IMR-90 (cell line): Measurements from ENCODE around the gene PRELID2. TPM values are rescaled to one million over a fixed set of nuclear protein-coding genes. Genes with fewer than 3 reads are reported as not detected.

Experiments used
- ATAC-seq: fragments of 200-7000 bp; cut with Tn5 transposase; 2 replicates; pipeline ENCODE4 v1.9.1; 2020; ENCODE audit warnings: low read depth, mild to moderate bottlenecking, moderate library complexity
- BruUV-seq: library from RNA; stranded (reverse); fragments of 400-500 nt; replicated peaks from 2 replicates; lab custom pipeline; 2021; lab: Mats Ljungman, UMichigan
- CTCF ChIA-PET: fragments of 300-600 bp; formaldehyde crosslinking; extraction: SDS; loops from one replicate; lab custom pipeline; 2021; ENCODE audit warnings: antibody characterized with exemption; lab: Yijun Ruan, JAX
- POLR2A ChIA-PET: fragments of 300-600 bp; sonication (Branson Sonifier 250); formaldehyde crosslinking; loops from one replicate; lab custom pipeline; 2022; ENCODE audit warnings: antibody characterized with exemption; ENCODE audit not compliant: unreplicated experiment; lab: Charles Lee
- DNase-seq: peaks from one replicate; pipeline ENCODE4 v3.0.0; 2013
- H2AFZ ChIP-seq: replicated peaks from 2 replicates; pipeline ENCODE3; 2013; ENCODE audit warnings: low read length, mild to moderate bottlenecking; ENCODE audit not compliant: poor library complexity
- H2AK5ac ChIP-seq: 2 replicates; pipeline ENCODE4 v1.6.1; 2013; ENCODE audit warnings: low read depth, low read length, inconsistent platforms
- H2AK9ac ChIP-seq: replicated peaks from 2 replicates; pipeline ENCODE3; 2013; ENCODE audit warnings: mild to moderate bottlenecking, low read depth, low read length, moderate library complexity; ENCODE audit not compliant: poor library complexity
- H2BK120ac ChIP-seq: 2 replicates; pipeline ENCODE4 v1.6.1; 2013; ENCODE audit warnings: low read depth, low read length, inconsistent platforms
- H2BK15ac ChIP-seq: 3 replicates; pipeline ENCODE4 v1.6.1; 2013; ENCODE audit warnings: low read depth, low read length, inconsistent platforms
- H2BK20ac ChIP-seq: 2 replicates; pipeline ENCODE4 v1.6.1; 2013; ENCODE audit warnings: low read depth, mild to moderate bottlenecking, inconsistent platforms, low read length, moderate library complexity
- H2BK5ac ChIP-seq: 2 replicates; pipeline ENCODE4 v1.6.1; 2013; ENCODE audit warnings: mild to moderate bottlenecking, low read depth, low read length, inconsistent platforms; ENCODE audit not compliant: poor library complexity, severe bottlenecking
- H3K14ac ChIP-seq: replicated peaks from 2 replicates; pipeline ENCODE4 v1.6.1; 2013; ENCODE audit warnings: low read depth, low read length, inconsistent platforms
- H3K18ac ChIP-seq: 2 replicates; pipeline ENCODE4 v1.6.1; 2013; ENCODE audit warnings: low read depth, low read length, control low read depth
- H3K23ac ChIP-seq: 2 replicates; pipeline ENCODE4 v1.6.1; 2013; ENCODE audit warnings: low read depth, low read length, inconsistent platforms
- H3K27ac ChIP-seq: 2 replicates; pipeline ENCODE4 v1.5.1; 2013; ENCODE audit warnings: mild to moderate bottlenecking, control low read depth, low read length; ENCODE audit not compliant: insufficient read depth
- H3K27me3 ChIP-seq: 2 replicates; pipeline ENCODE4 v1.6.1; 2013; ENCODE audit warnings: low read length; ENCODE audit not compliant: control insufficient read depth, insufficient read depth
- H3K36me3 ChIP-seq: 2 replicates; pipeline ENCODE4 v1.6.1; 2013; ENCODE audit warnings: low read length, mixed read lengths; ENCODE audit not compliant: control insufficient read depth, insufficient read depth
- H3K4ac ChIP-seq: 2 replicates; pipeline ENCODE4 v1.6.1; 2013; ENCODE audit warnings: low read depth, low read length, inconsistent platforms
- H3K4me1 ChIP-seq: 2 replicates; pipeline ENCODE4 v1.6.1; 2013; ENCODE audit warnings: low read length, mixed read lengths; ENCODE audit not compliant: control insufficient read depth, insufficient read depth
- H3K4me2 ChIP-seq: 2 replicates; pipeline ENCODE4 v1.6.1; 2013; ENCODE audit warnings: low read depth, mild to moderate bottlenecking, control low read depth, low read length, moderate library complexity
- H3K4me3 ChIP-seq: 2 replicates; pipeline ENCODE4 v1.5.1; 2013; ENCODE audit warnings: low read depth, mild to moderate bottlenecking, control low read depth, low read length, moderate library complexity; ENCODE audit not compliant: insufficient read depth
- H3K56ac ChIP-seq: 2 replicates; pipeline ENCODE4 v1.6.1; 2013; ENCODE audit warnings: low read length, inconsistent platforms; ENCODE audit not compliant: insufficient read depth; ENCODE audit errors: extremely low read depth
- H3K79me1 ChIP-seq, 2 experiments: 2 replicates each; pipeline ENCODE4 v1.6.1; 2013; ENCODE audit warnings: low read length in 2 of 2, inconsistent platforms in 1 of 2, low read depth in 1 of 2
- H3K9ac ChIP-seq: 2 replicates; pipeline ENCODE4 v1.6.1; 2013; ENCODE audit warnings: low read depth, low read length, control low read depth
- H3K9me1 ChIP-seq: 2 replicates; pipeline ENCODE4 v1.6.1; 2013; ENCODE audit warnings: low read length, inconsistent platforms; ENCODE audit not compliant: insufficient read depth
- H3K9me3 ChIP-seq: 2 replicates; pipeline ENCODE4 v1.6.1; 2013; ENCODE audit warnings: low read length; ENCODE audit not compliant: control insufficient read depth, insufficient read depth
- H4K20me1 ChIP-seq: 2 replicates; pipeline ENCODE4 v1.6.1; 2013; ENCODE audit warnings: low read length, inconsistent platforms; ENCODE audit not compliant: insufficient read depth
- H4K5ac ChIP-seq: 2 replicates; pipeline ENCODE4 v1.6.1; 2013; ENCODE audit warnings: mild to moderate bottlenecking, low read depth, low read length, control low read depth
- H4K8ac ChIP-seq, 2 experiments: 2 replicates each; pipeline ENCODE4 v1.6.1; 2013; ENCODE audit warnings: low read depth in 2 of 2, low read length in 2 of 2, control low read depth in 1 of 2, inconsistent platforms in 1 of 2
- H4K91ac ChIP-seq: 2 replicates; pipeline ENCODE4 v1.6.1; 2013; ENCODE audit warnings: low read depth, low read length, inconsistent platforms; ENCODE audit not compliant: insufficient read depth
- RFX5 ChIP-seq: IDR thresholded peaks from 2 replicates; pipeline ENCODE4 v1.8.0; 2012; ENCODE audit warnings: low read depth, mild to moderate bottlenecking, low read length, moderate library complexity
- WGBS, 2 experiments: methylation state at CpG; one replicate each; pipeline versions ENCODE4 v1.1.5 to v1.1.7; 2013; ENCODE audit warnings: missing lambda C conversion rate in 2 of 2; ENCODE audit not compliant: insufficient read length in 1 of 2; ENCODE audit errors: extremely low coverage in 2 of 2; 5-methylcytosine and 5-hydroxymethylcytosine counted together
- dilution Hi-C: fragments of 300-500 bp; cut with HindIII; formaldehyde crosslinking; loops from one replicate; pipeline ENCODE4 v1.14.3; 2018; ENCODE audit warnings: low sequenced_read_pairs; ENCODE audit not compliant: unreplicated experiment
- in situ Hi-C: fragments of 300-500 bp; cut with MboI; formaldehyde crosslinking; loops from 3 replicates; pipeline ENCODE4 v1.14.3; 2019; ENCODE audit warnings: low sequenced_read_pairs, inconsistent platforms, mixed read lengths
- intact Hi-C: fragments of 100-400 bp; cut with micrococcal nuclease; formaldehyde crosslinking; loops from 2 replicates; pipeline ENCODE4 v1.10.0; 2022
- polyA plus RNA-seq, 3 experiments: library from polyadenylated mRNA; depleted of rRNA; stranded (reverse); fragments of >200 nt; gene quantifications; 2 replicates each; pipeline ENCODE4 v1.2.3, GENCODE V29; 2012; ENCODE audit warnings: low replicate concordance in 1 of 3
- total RNA-seq: library from RNA; depleted of rRNA; stranded (reverse); fragments of >200 nt; gene quantifications from 2 replicates; pipeline ENCODE4 v1.2.3, GENCODE V29; 2012

Gene PRELID2
- total and polyA plus RNA-seq, 2 of the 4 experiments (the other 2 are of a cell fraction): 4.9 to 8.6 TPM

DNA sequence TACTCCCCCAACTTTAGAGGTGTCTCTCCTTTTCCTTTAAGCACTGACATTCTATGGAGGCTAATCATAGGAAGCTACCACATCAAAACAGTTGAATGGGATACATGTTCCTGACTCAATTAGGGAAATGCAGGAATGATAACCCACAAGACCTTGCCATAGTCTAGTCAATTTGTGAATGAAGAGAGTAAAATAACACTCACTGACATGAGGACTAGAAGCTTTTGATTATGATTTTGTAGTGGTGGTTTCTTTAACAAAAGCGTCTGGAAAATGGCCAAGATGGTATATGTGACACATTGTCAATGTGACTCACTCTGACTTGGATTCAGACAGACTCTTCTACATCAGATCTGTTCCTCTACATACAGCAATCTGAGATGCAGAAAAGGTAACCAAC, 13.7 kb upstream of the PRELID2 start:
- ChIA-PET CTCF (no interaction called here), POLR2A (no interaction called here)
- ATAC-seq: no peak
- TF ChIP-seq RFX5: no peak
- H3K4ac ChIP-seq: no peak overlapping the region
- H3K36me3 ChIP-seq: no peaks in the 10 kb centered on the region
- peaks cover 5% of the 10 kb centered on the region; the same call in 1 of the 2 replicates for H3K9me1 ChIP-seq
- peak overlapping the region; percentile 9; the same call in 1 of the 2 replicates for H2BK20ac ChIP-seq
- no peak overlapping the region for H2AFZ ChIP-seq
- peak; percentile 77 for DNase-seq
- no peak overlapping the region for H3K56ac ChIP-seq
- intact Hi-C loops (no loop called here), in situ Hi-C loops (no loop called here), dilution Hi-C loops (no loop called here)
- H2BK15ac ChIP-seq: no peak overlapping the region
- H2AK5ac ChIP-seq: no peak overlapping the region
- no peak overlapping the region for H2BK5ac ChIP-seq
- no peak overlapping the region for H4K5ac ChIP-seq
- no peak overlapping the region for H3K4me3 ChIP-seq
- H4K91ac ChIP-seq: no peak overlapping the region
- H3K9me3 ChIP-seq: no peaks in the 10 kb centered on the region
- no CpG with 5 or more reads among the region's 1 CpG for WGBS, 2 experiments
- H3K9ac ChIP-seq: no peak overlapping the region
- H3K18ac ChIP-seq: no peak overlapping the region; the same call in 1 of the 2 replicates
- no peak overlapping the region for H3K14ac ChIP-seq
- H4K8ac ChIP-seq: no peak overlapping the region
- H3K79me1 ChIP-seq: no peaks in the 10 kb centered on the region
- H2BK120ac ChIP-seq: no peak overlapping the region
- no peak overlapping the region for H3K27ac ChIP-seq
- no peak overlapping the region for H3K4me2 ChIP-seq
- no peaks in the 10 kb centered on the region for H4K20me1 ChIP-seq
- BruUV-seq: no TSS peak
- peaks cover 2% of the 10 kb centered on the region; the same call in 1 of the 2 replicates for H3K4me1 ChIP-seq
- H3K27me3 ChIP-seq: no peaks in the 10 kb centered on the region
- H3K23ac ChIP-seq: no peak overlapping the region
- H2AK9ac ChIP-seq: no peak overlapping the region
